ENCODE data around the gene IGF2R.

GRCh38 chr6:160117137-160117536 lies 148.3 kb downstream of the IGF2R start:
- TF ChIP-seq CTCF (optimal IDR thresholded peaks at IDR 0.05 in 1 of 3, IDR thresholded peaks at IDR 0.05 in 1 of 3, conservative IDR thresholded peaks at IDR 0.05 in 1 of 3; ENCODE audit: extremely low read depth in 1 of 3, insufficient read depth in 2 of 3, low read length in 3 of 3) (no peak), EZH2 (IDR thresholded peaks at IDR 0.05; ENCODE audit: low read length) (no peak)

Data from keratinocyte (primary cell).